Hepatocyte (in vitro differentiated cells): ENCODE results near the gene ACSM3. TPM values are rescaled to one million over a fixed set of nuclear protein-coding genes. Genes with fewer than 3 reads are reported as not detected.

Experiments used
- DNase-seq: peaks from one replicate; pipeline ENCODE4 v3.0.0-alpha.2; 2016; ENCODE audit warnings: low spot score
- H2AFZ ChIP-seq: fragments of 200-600 bp; sonication (generic); 2 replicates; pipeline ENCODE4 v1.6.0; 2016; ENCODE audit warnings: antibody characterized with exemption, mild to moderate bottlenecking
- H3K27ac ChIP-seq: fragments of 200-600 bp; sonication (generic); 2 replicates; pipeline ENCODE4 v1.5.1; 2016; ENCODE audit warnings: mild to moderate bottlenecking
- H3K27me3 ChIP-seq: fragments of 200-600 bp; sonication (generic); 2 replicates; pipeline ENCODE4 v1.6.1; 2016
- H3K36me3 ChIP-seq: fragments of 200-600 bp; sonication (generic); replicated peaks from 2 replicates; pipeline ENCODE4 v1.5.1; 2016; ENCODE audit warnings: low read depth; ENCODE audit not compliant: insufficient read depth
- H3K4me1 ChIP-seq: fragments of 200-600 bp; sonication (generic); 2 replicates; pipeline ENCODE4 v1.5.1; 2016; ENCODE audit warnings: mild to moderate bottlenecking, moderate library complexity; ENCODE audit not compliant: insufficient read depth
- H3K4me2 ChIP-seq: fragments of 200-600 bp; sonication (generic); 2 replicates; pipeline ENCODE4 v1.6.0; 2016
- H3K4me3 ChIP-seq: fragments of 200-600 bp; sonication (generic); 2 replicates; pipeline ENCODE4 v1.5.1; 2016; ENCODE audit warnings: mild to moderate bottlenecking
- H3K79me2 ChIP-seq: fragments of 200-600 bp; sonication (generic); 2 replicates; pipeline ENCODE4 v1.6.0; 2017; ENCODE audit warnings: mild to moderate bottlenecking
- H3K9me2 ChIP-seq: fragments of 200-600 bp; sonication (generic); replicated peaks from 2 replicates; pipeline ENCODE4 v1.6.0; 2017; ENCODE audit warnings: mild to moderate bottlenecking; ENCODE audit not compliant: insufficient read depth
- H3K9me3 ChIP-seq: fragments of 200-600 bp; sonication (generic); 2 replicates; pipeline ENCODE4 v1.5.1; 2016; ENCODE audit warnings: low read depth, mild to moderate bottlenecking
- H4K20me1 ChIP-seq: fragments of 200-600 bp; sonication (generic); 2 replicates; pipeline ENCODE4 v1.6.0; 2016; ENCODE audit warnings: mild to moderate bottlenecking; ENCODE audit not compliant: insufficient read depth, poor library complexity, severe bottlenecking
- EZH2 ChIP-seq: fragments of 200-600 bp; sonication (generic); IDR thresholded peaks from 2 replicates; pipeline ENCODE4 v1.6.1; 2016; ENCODE audit warnings: antibody characterized with exemption, mild to moderate bottlenecking, borderline replicate concordance
- EZH2phosphoT487 ChIP-seq: fragments of 200-600 bp; sonication (generic); IDR thresholded peaks from one replicate; pipeline ENCODE4 v1.6.1; 2018; ENCODE audit warnings: antibody characterized with exemption, mild to moderate bottlenecking, low read depth, moderate library complexity; ENCODE audit not compliant: unreplicated experiment, severe bottlenecking
- WGBS: methylation state at CpG from one replicate; pipeline ENCODE4 v1.1.6; 2016; ENCODE audit warnings: low lambda C conversion rate; ENCODE audit errors: missing lambda C conversion rate; 5-methylcytosine and 5-hydroxymethylcytosine counted together
- polyA plus RNA-seq: library from polyadenylated mRNA; unstranded; fragments of >200 nt; fragmentation: Nextera tagmentation; extraction: Ambion mirVana; gene quantifications from 2 replicates; pipeline ENCODE4 v1.2.1, GENCODE V29; 2016
- total RNA-seq: library from RNA; depleted of rRNA; stranded (reverse); fragments of >200 nt; gene quantifications from 2 replicates; pipeline ENCODE4 v1.2.3, GENCODE V29; 2014
- TF ChIP-seq, protein P1 (sequence below): fragments of 200-600 bp; sonication (generic); IDR thresholded peaks from 2 replicates; pipeline ENCODE4 v1.5.1; 2016; ENCODE audit warnings: antibody characterized with exemption, mild to moderate bottlenecking; ENCODE audit not compliant: poor library complexity

Gene ACSM3
- total and polyA plus RNA-seq, 2 experiments from 2014 or later, result 14.5 to 26.5 TPM

- Histone ChIP-seq H3K9me2 (no peaks in the 10 kb centered on the region), H3K36me3 (no peaks in the 10 kb centered on the region), H3K27ac (no peak overlapping the region), H3K4me3 (no peak overlapping the region), H4K20me1 (no peaks in the 10 kb centered on the region), H3K4me1 (no peaks in the 10 kb centered on the region), H3K27me3 (no peaks in the 10 kb centered on the region), H3K4me2 (no peak overlapping the region), H2AFZ (no peak overlapping the region), H3K9me3 (no peaks in the 10 kb centered on the region), H3K79me2 (no peaks in the 10 kb centered on the region)
- WGBS, result 83% methylated on average over 1 of the region's 1 CpG
- DNase-seq, result no peak
- TF ChIP-seq EZH2, result no peak
- TF ChIP-seq EZH2phosphoT487, result no peak
- TF ChIP-seq, protein P1, sequence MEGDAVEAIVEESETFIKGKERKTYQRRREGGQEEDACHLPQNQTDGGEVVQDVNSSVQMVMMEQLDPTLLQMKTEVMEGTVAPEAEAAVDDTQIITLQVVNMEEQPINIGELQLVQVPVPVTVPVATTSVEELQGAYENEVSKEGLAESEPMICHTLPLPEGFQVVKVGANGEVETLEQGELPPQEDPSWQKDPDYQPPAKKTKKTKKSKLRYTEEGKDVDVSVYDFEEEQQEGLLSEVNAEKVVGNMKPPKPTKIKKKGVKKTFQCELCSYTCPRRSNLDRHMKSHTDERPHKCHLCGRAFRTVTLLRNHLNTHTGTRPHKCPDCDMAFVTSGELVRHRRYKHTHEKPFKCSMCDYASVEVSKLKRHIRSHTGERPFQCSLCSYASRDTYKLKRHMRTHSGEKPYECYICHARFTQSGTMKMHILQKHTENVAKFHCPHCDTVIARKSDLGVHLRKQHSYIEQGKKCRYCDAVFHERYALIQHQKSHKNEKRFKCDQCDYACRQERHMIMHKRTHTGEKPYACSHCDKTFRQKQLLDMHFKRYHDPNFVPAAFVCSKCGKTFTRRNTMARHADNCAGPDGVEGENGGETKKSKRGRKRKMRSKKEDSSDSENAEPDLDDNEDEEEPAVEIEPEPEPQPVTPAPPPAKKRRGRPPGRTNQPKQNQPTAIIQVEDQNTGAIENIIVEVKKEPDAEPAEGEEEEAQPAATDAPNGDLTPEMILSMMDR, result no peak
These were observed 74.4 kb downstream of the ACSM3 start for GRCh38 chr16:20838240-20838639.

DNA sequence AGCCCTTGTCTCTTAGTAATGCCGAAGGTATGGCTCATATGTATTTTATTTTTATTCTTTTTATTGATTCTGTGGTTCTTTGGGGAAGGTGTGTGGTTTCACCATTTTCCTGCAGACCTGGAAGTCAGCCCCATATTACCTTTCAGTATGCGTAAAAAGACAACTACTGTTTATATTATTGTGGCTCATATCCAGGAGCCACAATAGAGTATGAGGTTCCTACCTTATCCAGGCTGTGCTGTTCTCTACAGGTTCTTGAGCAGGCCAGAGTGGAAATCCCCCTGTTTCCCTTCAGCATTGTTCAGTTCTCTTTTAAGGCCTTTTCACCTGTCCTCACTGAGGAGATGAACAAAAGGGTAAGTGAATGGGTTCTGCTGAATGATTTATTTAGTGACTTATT is 75.7 kb downstream of the ACSM3 start:
- H3K4me3 ChIP-seq, result no peak overlapping the region
- H3K9me3 ChIP-seq, result no peaks in the 10 kb centered on the region
- DNase-seq, result no peak
- H3K9me2 ChIP-seq, result no peaks in the 10 kb centered on the region
- H3K4me2 ChIP-seq, result no peak overlapping the region
- H3K4me1 ChIP-seq, result no peaks in the 10 kb centered on the region
- no peak for TF ChIP-seq EZH2
- no peak overlapping the region for H2AFZ ChIP-seq
- H4K20me1 ChIP-seq, result no peaks in the 10 kb centered on the region
- no peaks in the 10 kb centered on the region for H3K79me2 ChIP-seq
- no peaks in the 10 kb centered on the region for H3K36me3 ChIP-seq
- H3K27ac ChIP-seq, result no peak overlapping the region
- WGBS, result 89% methylated on average over 2 of the region's 2 CpGs
- no peaks in the 10 kb centered on the region for H3K27me3 ChIP-seq

DNA sequence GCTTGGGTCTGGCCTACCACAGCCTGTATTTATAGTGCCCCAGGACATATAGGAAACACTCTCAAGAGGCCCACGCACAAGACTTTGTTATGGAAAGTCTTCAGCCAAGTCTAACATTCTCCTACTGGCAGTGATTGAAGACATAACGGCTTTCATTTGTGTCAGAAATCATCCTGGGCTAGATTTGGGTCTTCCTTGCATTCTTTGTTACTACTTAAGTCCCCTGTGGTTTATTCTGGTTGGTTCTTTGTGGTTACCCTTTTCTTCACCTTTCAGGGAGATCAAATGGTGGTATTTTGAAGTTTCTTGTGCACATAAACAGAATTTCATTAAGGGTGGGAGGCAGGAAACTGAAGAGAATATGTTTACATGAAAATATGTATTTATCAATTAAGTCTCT is 80.2 kb downstream of the ACSM3 start:
- H3K36me3 ChIP-seq, result no peaks in the 10 kb centered on the region
- WGBS, result 81% methylated on average over 2 of the region's 2 CpGs
- H3K27me3 ChIP-seq, result no peaks in the 10 kb centered on the region
- H3K4me2 ChIP-seq, result no peak overlapping the region
- no peaks in the 10 kb centered on the region for H3K79me2 ChIP-seq
- H2AFZ ChIP-seq, result no peak overlapping the region
- TF ChIP-seq EZH2 (no peak), EZH2phosphoT487 (no peak)
- TF ChIP-seq, protein P1, result no peak
- H3K4me3 ChIP-seq, result no peak overlapping the region
- H3K9me2 ChIP-seq, result no peaks in the 10 kb centered on the region
- H3K27ac ChIP-seq, result no peak overlapping the region
- H3K9me3 ChIP-seq, result no peaks in the 10 kb centered on the region
- no peaks in the 10 kb centered on the region for H4K20me1 ChIP-seq
- DNase-seq, result no peak
- peaks cover 11% of the 10 kb centered on the region for H3K4me1 ChIP-seq

- H3K9me2 ChIP-seq, result no peaks in the 10 kb centered on the region
- WGBS, result 84% methylated on average over 3 of the region's 3 CpGs
- no peak for DNase-seq
- H3K36me3 ChIP-seq, result no peaks in the 10 kb centered on the region
- H3K4me1 ChIP-seq, result peaks cover 11% of the 10 kb centered on the region
- no peak overlapping the region for H3K27ac ChIP-seq
- no peak overlapping the region for H3K4me2 ChIP-seq
- H3K79me2 ChIP-seq, result no peaks in the 10 kb centered on the region
- no peaks in the 10 kb centered on the region for H3K27me3 ChIP-seq
- no peaks in the 10 kb centered on the region for H3K9me3 ChIP-seq
- no peak overlapping the region for H3K4me3 ChIP-seq
- no peak overlapping the region for H2AFZ ChIP-seq
- no peaks in the 10 kb centered on the region for H4K20me1 ChIP-seq
- no peak for TF ChIP-seq EZH2
- TF ChIP-seq, protein P1, result no peak
- TF ChIP-seq EZH2phosphoT487, result no peak
These were observed 80.8 kb downstream of the ACSM3 start for GRCh38 chr16:20844588-20844987.
